ENCODE measurements around the gene PIBF1.

DNA sequence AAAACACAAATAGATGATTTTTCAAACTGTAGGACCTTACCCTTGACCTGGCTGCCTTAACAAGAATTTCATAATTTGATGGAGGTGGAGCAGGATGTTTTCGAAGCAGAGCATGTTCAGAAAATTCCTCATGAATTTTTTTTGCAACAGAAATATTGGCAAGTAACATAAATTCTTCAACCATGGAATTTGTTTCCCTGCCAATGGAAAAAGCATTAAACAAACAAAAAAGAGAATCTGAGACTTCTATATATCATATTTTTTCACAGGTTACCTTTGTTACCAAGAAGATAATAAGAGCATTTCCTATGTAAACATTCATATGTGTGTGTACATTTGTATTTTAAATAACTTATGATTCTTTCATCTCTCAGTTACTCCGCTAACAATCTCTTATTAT is 18.5 kb upstream of the PIBF1 start:
- TF ChIP-seq CTCF (conservative IDR thresholded peaks at IDR 0.05; ENCODE audit: low read depth, low read length) (no peak), EZH2 (IDR thresholded peaks at IDR 0.05; ENCODE audit: low read length, unreplicated experiment) (no peak), EZH2phosphoT487 (IDR thresholded peaks at IDR 0.05; ENCODE audit: borderline replicate concordance, low read length) (no peak)

All from PC-3 (cell line).